ENCODE measurements around the gene CCDC102B.

DNA sequence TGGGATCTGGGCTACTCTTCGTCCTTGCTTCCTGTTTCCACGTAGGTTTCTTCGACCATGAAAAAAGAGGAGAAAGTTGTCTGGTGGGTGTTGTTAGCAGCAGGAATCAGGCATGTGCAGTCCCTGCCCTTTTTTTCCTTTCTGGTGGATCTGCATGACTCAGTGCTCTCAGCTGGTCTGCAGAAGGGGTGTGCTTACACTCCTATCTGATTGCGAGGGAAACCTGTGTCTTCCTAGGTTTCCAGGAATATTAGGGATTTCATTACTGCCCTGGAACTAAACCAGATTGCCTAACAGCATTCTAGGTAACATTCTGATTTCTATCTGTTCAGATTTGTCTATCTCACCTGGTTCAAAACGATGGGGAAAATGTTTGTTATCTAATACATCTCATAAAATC lies 174.3 kb downstream of the CCDC102B start:
- TF ChIP-seq CTCF (IDR thresholded peaks at IDR 0.05) = no peak
- no peak for TF ChIP-seq POLR2A (IDR thresholded peaks at IDR 0.05)

Measured in thyroid gland (tissue), 4 donors.